DOHH2 (cell line): ENCODE measurements around the gene MAGIX.
A peak's percentile ranks its signal among the peaks of the same experiment; 100 is the strongest.

Source experiments
- H3F3A ChIP-seq: fragments of 200-600 bp; sonication (generic), shearing (Covaris generic); 2 replicates; pipeline ENCODE4 v1.6.0; 2016; ENCODE audit warnings: antibody characterized with exemption, mild to moderate bottlenecking; ENCODE audit not compliant: control insufficient read depth, insufficient read depth
- H3K27ac ChIP-seq: fragments of 200-600 bp; sonication (generic); 2 replicates; pipeline ENCODE4 v1.5.1; 2014; ENCODE audit warnings: low read depth, mild to moderate bottlenecking, low read length, moderate library complexity
- H3K27me3 ChIP-seq: fragments of 200-600 bp; sonication (generic); 2 replicates; pipeline ENCODE4 v1.6.1; 2014; ENCODE audit warnings: mild to moderate bottlenecking, low read length, mixed read lengths; ENCODE audit not compliant: control insufficient read depth
- H3K36me3 ChIP-seq: fragments of 200-600 bp; sonication (generic); 2 replicates; pipeline ENCODE4 v1.6.1; 2014; ENCODE audit warnings: mild to moderate bottlenecking, low read length, moderate library complexity, mixed read lengths; ENCODE audit not compliant: control insufficient read depth
- H3K4me1 ChIP-seq: fragments of 200-600 bp; sonication (generic); 2 replicates; pipeline ENCODE4 v1.6.1; 2014; ENCODE audit warnings: mild to moderate bottlenecking, low read length, mixed read lengths; ENCODE audit not compliant: control insufficient read depth
- H3K4me2 ChIP-seq: fragments of 200-600 bp; sonication (generic); 2 replicates; pipeline ENCODE4 v1.6.0; 2014; ENCODE audit warnings: mild to moderate bottlenecking, low read length, moderate library complexity
- H3K4me3 ChIP-seq: fragments of 200-600 bp; sonication (generic); 2 replicates; pipeline ENCODE4 v1.5.1; 2014; ENCODE audit warnings: mild to moderate bottlenecking, low read length, mixed read lengths
- H3K79me2 ChIP-seq: fragments of 200-600 bp; sonication (generic); 2 replicates; pipeline ENCODE4 v1.6.1; 2014; ENCODE audit warnings: mild to moderate bottlenecking, low read length, mixed read lengths; ENCODE audit not compliant: control insufficient read depth
- H3K9me2 ChIP-seq: fragments of 200-600 bp; sonication (generic); replicated peaks from 2 replicates; pipeline ENCODE4 v1.6.1; 2014; ENCODE audit warnings: mild to moderate bottlenecking, low read length, mixed read lengths; ENCODE audit not compliant: control insufficient read depth
- H3K9me3 ChIP-seq: fragments of 200-600 bp; sonication (generic); 2 replicates; pipeline ENCODE4 v1.6.1; 2014; ENCODE audit warnings: antibody characterized with exemption, low read length, mixed read lengths; ENCODE audit not compliant: control insufficient read depth, insufficient read depth
- H4K20me1 ChIP-seq: fragments of 200-600 bp; sonication (generic); 2 replicates; pipeline ENCODE4 v1.6.0; 2014; ENCODE audit warnings: low read depth, mild to moderate bottlenecking, antibody characterized with exemption, low read length, moderate library complexity; ENCODE audit not compliant: control insufficient read depth, insufficient read depth
- EZH2phosphoT487 ChIP-seq: fragments of 200-600 bp; sonication (generic); IDR thresholded peaks from 2 replicates; pipeline ENCODE4 v1.6.1; 2017; ENCODE audit warnings: borderline replicate concordance, mild to moderate bottlenecking, antibody characterized with exemption, low read length, moderate library complexity, mixed read lengths
- TF ChIP-seq, protein P1 (sequence below): fragments of 200-600 bp; sonication (generic); IDR thresholded peaks from one replicate; pipeline ENCODE4 v1.5.1; 2014; ENCODE audit warnings: antibody characterized with exemption, mild to moderate bottlenecking, low read depth, low read length; ENCODE audit not compliant: poor library complexity, severe bottlenecking

Gene MAGIX

DNA sequence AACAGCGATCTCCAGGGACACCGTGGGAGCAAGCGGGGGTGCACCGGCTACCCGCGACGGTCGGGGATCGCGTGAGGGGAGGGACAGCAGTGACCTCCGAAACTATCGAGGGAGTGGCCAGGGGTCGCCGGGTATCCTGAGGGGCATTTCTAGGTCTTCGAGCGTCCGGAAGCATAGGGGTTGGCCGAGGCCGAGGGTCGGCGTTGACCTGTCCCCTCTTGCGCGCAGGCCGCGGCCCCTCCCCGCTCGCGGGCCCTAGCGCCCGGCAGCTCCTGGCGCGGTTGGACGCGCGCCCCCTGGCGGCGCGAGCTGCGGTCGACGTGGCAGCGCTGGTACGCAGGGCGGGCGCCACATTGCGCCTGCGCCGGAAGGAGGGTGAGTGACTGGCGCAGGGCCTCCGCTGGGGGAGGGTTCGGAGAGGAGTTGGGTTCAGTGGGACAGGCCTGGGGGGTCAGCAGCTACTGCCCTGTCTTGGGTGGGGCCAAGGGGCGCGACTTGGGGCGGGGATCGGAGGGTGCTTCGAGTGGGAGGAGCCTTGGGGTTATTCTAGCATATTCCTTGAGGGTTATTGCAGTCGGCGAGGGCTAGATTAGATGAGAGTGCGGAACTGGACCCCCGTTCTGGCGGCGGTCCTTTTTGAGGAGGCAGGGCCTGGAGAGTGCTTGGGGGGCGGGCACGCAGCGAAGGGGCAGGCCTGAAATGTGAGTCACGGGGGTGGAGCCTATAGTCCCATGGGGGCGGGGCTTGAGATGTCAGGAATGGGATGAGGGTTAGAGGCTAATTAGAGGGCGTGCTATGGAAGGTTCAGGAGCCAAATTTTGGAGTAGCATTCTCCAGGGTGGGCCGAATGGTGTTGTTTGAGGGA is 1.2 kb downstream of the MAGIX start:
- H3K4me1 ChIP-seq: peaks cover 39% of the 10 kb centered on the region
- peak overlapping the region; percentile 74 for H3K4me3 ChIP-seq
- H3K27ac ChIP-seq: peak overlapping the region; percentile 54
- peak overlapping the region; percentile 83 for H3K4me2 ChIP-seq
- H3K79me2 ChIP-seq: no peaks in the 10 kb centered on the region
- H3K36me3 ChIP-seq: no peaks in the 10 kb centered on the region
- H3F3A ChIP-seq: peaks cover 3% of the 10 kb centered on the region
- no peaks in the 10 kb centered on the region for H3K27me3 ChIP-seq
- no peaks in the 10 kb centered on the region for H3K9me3 ChIP-seq
- TF ChIP-seq, protein P1, sequence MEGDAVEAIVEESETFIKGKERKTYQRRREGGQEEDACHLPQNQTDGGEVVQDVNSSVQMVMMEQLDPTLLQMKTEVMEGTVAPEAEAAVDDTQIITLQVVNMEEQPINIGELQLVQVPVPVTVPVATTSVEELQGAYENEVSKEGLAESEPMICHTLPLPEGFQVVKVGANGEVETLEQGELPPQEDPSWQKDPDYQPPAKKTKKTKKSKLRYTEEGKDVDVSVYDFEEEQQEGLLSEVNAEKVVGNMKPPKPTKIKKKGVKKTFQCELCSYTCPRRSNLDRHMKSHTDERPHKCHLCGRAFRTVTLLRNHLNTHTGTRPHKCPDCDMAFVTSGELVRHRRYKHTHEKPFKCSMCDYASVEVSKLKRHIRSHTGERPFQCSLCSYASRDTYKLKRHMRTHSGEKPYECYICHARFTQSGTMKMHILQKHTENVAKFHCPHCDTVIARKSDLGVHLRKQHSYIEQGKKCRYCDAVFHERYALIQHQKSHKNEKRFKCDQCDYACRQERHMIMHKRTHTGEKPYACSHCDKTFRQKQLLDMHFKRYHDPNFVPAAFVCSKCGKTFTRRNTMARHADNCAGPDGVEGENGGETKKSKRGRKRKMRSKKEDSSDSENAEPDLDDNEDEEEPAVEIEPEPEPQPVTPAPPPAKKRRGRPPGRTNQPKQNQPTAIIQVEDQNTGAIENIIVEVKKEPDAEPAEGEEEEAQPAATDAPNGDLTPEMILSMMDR: peak; percentile 50
- TF ChIP-seq EZH2phosphoT487: no peak
- no peaks in the 10 kb centered on the region for H3K9me2 ChIP-seq
- no peaks in the 10 kb centered on the region for H4K20me1 ChIP-seq

DNA sequence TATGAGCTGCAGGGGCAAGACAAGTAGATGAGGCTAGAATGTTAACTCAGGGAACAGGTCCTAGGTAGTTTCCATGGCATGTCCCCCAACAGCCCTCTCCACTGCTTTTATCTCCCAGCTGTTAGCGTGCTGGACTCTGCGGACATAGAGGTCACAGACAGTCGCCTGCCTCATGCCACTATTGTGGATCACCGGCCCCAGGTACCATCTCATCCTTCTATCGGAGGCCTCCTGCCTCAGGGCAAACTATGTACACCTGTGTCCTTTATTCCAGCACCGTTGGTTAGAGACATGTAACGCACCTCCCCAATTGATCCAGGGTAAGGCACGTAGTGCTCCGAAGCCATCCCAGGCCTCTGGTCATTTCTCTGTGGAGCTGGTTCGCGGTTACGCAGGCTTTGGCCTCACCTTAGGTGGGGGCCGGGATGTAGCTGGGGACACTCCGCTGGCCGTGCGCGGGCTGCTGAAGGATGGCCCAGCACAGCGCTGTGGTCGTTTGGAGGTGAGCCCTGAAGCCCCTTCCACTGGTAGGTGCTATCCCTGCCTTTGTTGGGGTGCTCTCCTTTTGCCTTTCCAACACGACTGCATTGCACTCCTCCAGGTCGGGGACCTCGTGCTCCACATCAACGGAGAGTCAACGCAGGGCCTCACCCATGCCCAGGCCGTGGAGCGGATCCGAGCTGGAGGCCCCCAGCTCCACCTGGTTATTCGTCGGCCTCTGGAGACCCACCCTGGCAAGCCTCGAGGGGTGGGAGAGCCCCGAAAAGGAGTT is 2.2 kb downstream of the MAGIX start:
- no peaks in the 10 kb centered on the region for H3K27me3 ChIP-seq
- H3K4me1 ChIP-seq: peaks cover 42% of the 10 kb centered on the region
- no peaks in the 10 kb centered on the region for H3K9me3 ChIP-seq
- no peaks in the 10 kb centered on the region for H3K79me2 ChIP-seq
- H3K27ac ChIP-seq: peak overlapping the region; percentile 54; the same call in 1 of the 2 replicates
- peak overlapping the region; percentile 83 for H3K4me2 ChIP-seq
- H3K4me3 ChIP-seq: peak overlapping the region; percentile 74
- no peaks in the 10 kb centered on the region for H3K9me2 ChIP-seq
- H4K20me1 ChIP-seq: no peaks in the 10 kb centered on the region
- peaks cover 6% of the 10 kb centered on the region for H3F3A ChIP-seq
- H3K36me3 ChIP-seq: no peaks in the 10 kb centered on the region
- TF ChIP-seq, protein P1: no peak
- TF ChIP-seq EZH2phosphoT487: no peak

DNA sequence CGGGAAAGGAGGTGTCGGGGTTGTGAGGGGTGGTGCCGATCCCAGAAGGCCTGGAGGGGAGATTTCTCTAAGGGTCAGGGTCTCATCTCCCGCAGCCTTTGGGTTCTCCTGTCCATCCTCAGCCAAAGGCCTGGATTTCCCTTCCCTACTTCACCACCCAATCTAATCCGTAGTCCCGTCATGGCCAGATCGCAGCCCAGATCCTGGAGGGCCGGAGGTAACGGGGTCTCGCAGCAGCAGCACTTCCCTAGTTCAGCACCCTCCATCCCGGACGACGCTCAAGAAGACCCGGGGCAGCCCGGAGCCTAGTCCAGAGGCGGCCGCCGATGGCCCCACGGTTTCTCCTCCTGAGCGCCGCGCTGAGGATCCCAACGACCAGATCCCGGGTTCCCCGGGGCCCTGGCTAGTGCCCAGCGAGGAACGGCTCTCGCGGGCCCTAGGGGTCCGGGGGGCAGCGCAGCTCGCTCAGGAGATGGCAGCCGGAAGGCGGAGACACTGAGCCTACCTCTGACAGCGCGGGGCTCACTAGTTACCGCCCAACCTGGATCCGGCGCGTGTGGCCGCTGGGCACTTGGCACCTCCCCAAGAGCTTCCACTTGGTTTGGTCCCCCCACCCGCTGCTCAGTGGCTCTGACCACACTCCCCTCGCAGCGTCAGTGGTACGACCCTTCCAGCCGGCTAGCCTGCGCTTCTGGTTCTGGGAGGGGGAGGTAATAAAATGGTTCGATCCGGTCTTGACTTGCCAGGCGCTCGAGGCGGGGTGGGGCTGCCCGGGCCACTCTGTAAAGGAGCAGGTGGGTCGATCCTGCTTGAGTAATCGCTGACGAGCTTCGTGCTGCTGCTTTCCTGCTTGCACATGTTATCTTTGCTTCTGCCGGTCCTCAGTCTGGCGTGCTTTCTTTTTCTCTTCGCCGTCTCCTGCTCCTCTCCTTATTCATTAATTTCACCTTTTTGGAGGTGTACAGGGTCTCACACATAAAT is 3.6 kb downstream of the MAGIX start:
- TF ChIP-seq, protein P1: no peak
- TF ChIP-seq EZH2phosphoT487: no peak
- H3K79me2 ChIP-seq: no peaks in the 10 kb centered on the region
- peaks cover 42% of the 10 kb centered on the region for H3K4me1 ChIP-seq
- no peaks in the 10 kb centered on the region for H4K20me1 ChIP-seq
- H3K36me3 ChIP-seq: no peaks in the 10 kb centered on the region
- H3F3A ChIP-seq: peaks cover 6% of the 10 kb centered on the region
- H3K9me2 ChIP-seq: no peaks in the 10 kb centered on the region
- H3K9me3 ChIP-seq: no peaks in the 10 kb centered on the region
- peak overlapping the region; percentile 65 for H3K27ac ChIP-seq
- H3K27me3 ChIP-seq: no peaks in the 10 kb centered on the region
- H3K4me3 ChIP-seq: peak overlapping the region; percentile 62
- H3K4me2 ChIP-seq: peak overlapping the region; percentile 65
